Activated gamma-delta T cell (primary cell): ENCODE data around the gene ZNF227.
"Not testable (repeated sequence)": the region's sequence is repeated elsewhere in the genome, so short reads cannot be mapped to it uniquely, and the experiment has no call there.

Experiments used
- DNase-seq: peaks from one replicate; lab custom pipeline; 2025; lab: John Stamatoyannopoulos, UW

Gene ZNF227

DNA sequence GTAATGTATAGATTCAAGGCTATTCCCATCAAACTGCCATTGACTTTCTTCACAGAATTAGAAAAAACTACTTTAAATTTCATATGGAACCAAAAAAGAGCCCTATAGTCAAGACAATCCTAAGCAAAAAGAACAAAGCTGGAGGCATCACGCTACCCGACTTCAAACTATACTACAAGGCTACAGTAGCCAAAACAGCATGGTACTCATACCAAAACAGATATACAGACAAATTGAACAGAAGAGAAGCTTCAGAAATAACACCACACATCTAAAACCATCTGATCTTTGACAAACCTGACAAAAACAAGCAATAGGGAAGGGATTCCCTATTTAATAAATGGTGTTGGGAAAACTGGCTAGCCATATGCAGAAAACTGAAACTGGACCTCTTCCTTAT lies 40.0 kb downstream of the ZNF227 start:
- not testable (repeated sequence) for DNase-seq

DNA sequence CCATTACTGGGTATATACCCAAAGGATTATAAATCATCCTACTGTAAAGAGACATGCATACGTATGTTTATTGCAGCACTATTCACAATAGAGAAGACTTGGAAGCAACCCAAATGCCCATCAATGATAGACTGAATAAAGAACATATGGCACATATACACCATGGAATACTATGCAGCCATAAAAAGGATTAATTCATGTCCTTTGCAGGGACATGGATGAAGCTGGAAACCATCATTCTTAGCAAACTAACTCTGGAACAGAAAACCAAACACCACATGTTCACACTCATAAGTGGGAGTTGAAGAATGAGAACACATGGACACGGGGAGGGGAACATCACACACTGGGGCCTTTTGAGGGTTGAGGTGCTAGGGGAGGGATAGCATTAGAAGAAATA lies 41.1 kb downstream of the ZNF227 start:
- DNase-seq = not testable (repeated sequence)

DNA sequence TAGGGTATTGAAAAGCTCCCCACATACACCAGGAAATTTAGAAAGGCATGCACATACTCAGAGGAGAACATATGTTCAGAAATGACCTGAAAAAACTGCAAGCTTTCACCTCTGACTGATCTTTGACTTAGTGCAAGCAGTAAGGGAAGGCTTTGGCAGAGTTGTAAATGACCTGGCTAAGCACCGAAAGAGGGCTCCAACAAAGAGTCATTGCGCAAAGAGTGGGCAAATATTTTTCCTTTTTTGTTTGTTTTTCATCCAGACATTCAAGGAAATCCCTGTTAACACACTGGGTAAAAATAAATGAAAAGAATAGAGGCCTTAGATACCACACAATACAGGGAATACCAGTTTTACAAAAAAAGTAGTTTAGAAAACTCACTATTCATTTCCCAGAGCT lies 42.2 kb downstream of the ZNF227 start:
- DNase-seq = no peak

DNA sequence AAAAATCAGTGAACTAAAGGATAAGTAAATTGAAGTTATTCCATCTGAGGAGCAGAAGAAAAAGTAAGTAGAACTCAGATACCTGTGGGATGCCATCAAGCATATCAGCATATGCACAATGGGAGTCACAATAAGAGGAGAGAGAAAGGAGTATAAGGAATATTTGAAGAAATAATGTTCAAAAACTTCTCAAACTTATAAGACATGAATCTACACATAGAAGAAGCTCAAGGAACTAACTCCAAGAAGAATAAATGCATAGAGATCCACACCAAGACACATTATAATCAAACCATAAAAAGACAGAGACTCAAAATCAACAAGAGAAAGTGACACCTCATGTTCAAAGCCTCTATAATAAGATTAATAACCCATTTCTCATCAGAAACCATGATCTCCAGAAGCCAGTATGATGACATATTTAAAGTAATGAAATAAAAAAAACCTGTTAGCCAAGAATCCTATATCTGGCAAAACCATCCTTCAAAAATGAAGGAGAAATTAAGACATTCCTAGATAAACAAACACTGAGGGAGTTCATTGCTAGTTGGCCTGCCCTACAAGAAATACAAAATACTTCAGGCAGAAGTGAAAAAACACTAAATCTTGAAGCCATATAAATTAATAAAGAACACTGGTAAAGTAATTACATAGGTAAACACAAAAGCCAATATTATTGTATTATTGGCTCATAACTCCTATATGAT lies 43.5 kb downstream of the ZNF227 start:
- DNase-seq = no peak

DNA sequence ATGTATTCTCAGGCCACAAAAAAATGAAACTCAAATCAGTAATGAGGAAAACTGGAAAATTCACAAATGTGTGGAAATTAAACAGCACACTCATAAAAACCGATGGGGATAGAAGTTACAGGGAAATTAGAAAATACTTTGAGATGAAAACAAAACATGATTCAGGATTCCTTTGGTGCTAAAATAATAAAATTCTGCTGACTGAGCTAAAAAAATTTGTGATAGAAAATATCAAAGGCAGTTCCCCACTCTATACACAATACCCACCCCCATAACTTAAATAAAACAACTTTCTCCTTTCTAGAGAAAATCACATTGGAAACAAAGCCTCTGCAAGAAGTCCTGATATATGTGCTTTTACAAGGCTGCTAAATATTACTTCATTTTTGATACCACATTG lies 45.8 kb downstream of the ZNF227 start:
- DNase-seq = no peak

DNA sequence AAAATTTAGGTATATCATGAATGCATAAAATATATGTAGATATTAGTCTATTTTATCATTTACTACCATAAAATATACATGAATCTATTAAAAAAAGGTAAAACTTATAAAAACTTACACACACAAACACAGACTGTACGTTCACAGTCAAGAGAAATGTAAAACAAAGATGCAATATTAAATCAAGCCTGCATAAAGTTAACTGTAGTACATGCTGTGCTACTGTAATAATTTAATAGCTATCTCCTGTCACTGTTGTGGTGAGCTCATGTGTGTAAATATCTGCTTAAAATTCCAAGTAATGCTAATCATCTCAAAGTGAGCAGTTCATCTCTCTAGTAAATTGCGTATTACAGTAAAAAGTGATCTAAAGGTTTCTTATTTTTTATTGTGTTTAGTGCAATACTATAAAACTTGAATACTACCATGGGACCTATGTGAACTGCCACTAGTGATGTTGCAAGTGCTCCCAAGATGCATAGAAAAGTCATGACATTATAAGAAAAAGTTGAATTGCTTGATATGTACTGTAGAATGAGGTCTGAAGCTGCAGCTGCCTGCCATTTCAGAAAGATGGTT lies 46.6 kb downstream of the ZNF227 start:
- DNase-seq = no peak

DNA sequence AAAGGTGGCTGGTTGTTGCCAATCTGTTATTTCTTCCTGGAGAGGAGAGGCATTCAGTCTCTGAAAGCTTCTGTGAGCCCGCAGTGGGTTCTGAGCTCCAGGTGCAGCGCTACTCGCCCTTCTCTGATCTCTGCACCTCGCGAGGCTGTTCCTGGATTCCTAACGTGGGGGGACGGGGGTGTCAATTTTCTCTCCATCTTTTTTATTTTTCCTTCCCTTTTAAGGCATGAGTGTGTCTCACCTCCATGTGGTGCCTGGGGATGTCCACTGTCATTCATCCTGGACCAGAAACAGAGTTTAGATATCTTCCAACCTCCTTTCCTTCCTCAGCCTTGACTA lies 48.0 kb downstream of the ZNF227 start:
- no peak for DNase-seq

DNA sequence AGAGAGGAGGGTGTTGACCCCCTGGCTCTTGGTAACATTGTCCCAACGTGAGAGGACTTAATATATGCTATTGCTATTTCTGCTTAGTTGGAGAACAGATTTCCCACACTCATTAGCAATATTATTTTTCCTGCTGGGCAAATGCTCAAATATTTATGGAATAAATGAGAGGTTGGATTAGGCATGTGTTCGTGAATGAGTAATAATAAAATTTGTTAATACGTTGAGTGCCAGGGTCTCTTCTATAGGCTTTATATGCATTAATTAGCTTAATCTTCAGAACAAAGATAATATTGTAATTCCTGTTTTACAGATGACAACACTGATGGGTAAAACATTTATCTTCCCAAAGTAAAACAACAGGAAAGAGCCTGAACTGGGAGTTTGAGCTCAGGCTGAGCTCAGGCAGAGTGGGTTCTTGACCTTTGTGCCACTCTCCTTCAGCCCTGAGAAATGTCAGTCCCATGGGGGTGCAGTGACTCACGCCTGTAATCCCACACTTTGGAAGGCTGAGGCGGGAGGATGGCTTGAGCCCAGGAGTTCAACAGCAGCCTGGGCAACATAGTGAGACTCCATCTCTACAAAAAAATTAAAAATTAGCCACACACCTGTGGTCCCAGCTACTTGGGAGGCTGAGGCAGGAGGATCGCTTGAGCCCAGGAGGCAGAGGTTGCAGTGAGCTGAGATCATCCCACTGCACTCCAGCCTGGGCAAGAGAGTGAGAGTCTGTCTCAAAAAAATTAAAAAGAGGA lies 48.5 kb downstream of the ZNF227 start:
- DNase-seq = no peak

DNA sequence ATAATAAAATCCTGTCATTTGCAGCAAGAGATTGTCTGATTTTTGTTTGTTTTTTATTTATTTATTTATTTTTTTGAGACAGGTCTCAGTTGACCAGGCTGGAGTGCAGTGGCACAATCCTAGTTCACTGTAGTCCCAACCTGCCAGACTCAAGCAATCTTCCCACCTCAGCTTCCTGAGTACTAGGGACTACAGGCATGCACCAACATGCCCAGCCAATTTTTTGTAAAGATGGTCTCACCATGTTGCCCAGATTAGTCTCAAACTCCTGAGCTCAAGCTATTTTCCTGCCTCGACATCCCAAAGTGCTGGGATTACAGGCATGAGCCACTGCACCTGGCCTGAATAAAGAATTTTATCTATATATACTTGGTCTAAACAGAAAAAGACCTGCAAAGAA lies 65.0 kb downstream of the ZNF227 start:
- no peak for DNase-seq

DNA sequence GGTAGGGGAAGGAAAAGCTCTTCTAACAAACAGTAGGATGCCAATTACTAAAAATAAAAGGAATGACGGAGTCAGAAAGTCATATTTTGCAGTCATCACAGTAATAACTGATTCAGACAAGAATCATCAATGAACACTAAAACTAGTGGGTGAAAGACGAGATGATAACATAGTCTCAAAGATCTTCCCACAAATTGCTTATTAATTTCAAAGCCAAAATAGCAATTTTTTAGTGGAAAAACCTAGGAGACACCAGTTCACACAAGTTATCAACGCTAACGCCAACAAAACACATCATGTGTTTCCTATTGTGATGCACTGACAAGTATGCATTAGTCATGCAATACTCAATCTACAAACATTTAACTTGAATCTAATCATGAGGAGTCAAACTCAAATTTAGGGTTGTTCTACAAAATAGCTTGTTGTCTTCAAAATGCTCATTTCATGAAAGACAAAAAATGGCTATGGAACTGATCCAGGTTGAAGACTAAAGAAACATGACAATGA lies 65.9 kb downstream of the ZNF227 start:
- DNase-seq = no peak

DNA sequence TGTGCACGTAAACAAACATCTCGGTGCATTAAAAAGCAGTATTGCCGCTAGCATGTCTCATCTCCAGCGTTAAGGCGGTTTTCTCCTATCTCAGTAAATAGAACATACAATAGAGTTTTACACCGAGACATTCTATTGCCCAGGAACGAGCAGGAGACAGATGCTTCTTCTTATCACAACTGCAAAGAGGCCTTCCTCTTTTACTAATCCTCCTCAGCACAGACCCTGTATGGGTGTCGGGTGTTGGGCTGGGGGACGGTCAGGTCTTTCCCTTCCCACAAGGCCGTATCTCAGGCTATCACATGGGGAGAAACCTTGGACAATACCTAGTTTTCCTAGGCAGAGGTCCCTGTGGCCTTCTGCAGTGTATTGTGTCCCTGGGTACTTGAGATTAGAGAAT lies 68.6 kb downstream of the ZNF227 start:
- DNase-seq = no peak

DNA sequence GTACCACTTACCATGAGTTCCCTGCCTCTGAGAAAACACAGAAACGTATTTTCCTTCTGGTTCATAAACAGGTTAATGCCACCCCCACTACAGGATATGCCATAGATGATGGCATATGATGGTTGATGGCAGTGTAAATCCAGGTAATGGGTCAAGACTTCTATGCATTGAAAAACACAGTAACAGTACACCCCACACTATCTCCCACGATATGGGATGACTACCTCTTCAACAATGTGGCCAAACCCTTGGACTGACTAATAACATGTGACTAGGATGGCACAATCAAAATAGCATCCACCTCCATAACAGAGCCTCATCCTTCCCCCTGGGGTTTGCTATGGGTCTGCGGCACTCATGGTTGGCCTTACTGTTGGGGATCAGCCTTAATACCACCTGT lies 70.5 kb downstream of the ZNF227 start:
- DNase-seq = no peak

DNA sequence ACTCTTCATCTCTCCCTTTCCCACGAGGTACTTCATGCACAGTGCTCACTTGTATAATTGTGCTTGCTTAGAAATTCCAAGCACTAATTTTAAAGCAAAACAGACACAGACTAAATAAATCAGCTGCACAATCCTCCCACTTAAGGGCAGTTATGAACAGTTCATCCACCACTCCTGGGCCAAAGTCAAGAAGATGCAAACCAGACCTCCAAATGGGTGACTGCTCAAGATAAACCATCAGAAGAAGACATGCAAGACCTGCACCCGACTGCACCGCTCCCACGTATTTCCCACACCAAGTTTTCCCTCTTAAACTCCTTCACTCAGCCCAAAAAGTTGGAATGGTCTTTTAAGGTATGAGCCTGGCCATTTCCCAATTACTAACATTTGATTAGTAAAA lies 72.6 kb downstream of the ZNF227 start:
- no peak for DNase-seq
